B cell (primary cell): Measurements from ENCODE around the gene BICRAL. TPM values are rescaled to one million over a fixed set of nuclear protein-coding genes. Genes with fewer than 3 reads are reported as not detected.

Experiments
- ATAC-seq: fragments of 200-7000 bp; cut with Tn5 transposase; one replicate; pipeline ENCODE4 v1.10.0; 2021; ENCODE audit warnings: low read depth, mild to moderate bottlenecking, moderate number of reproducible peaks, moderate library complexity
- CTCF ChIA-PET: fragments of 350-600 bp; sonication (Branson Sonifier 250); formaldehyde crosslinking; loops from one replicate; lab custom pipeline; 2021; ENCODE audit warnings: antibody characterized with exemption, inconsistent platforms; lab: Charles Lee
- POLR2A ChIA-PET: fragments of 350-600 bp; sonication (Branson Sonifier 250); formaldehyde crosslinking; loops from one replicate; lab custom pipeline; 2021; ENCODE audit warnings: antibody characterized with exemption; lab: Charles Lee
- DNase-seq: peaks from one replicate; pipeline ENCODE4 v3.0.0; 2013
- H2AFZ ChIP-seq: 2 replicates; pipeline ENCODE4 v1.6.1; 2012; ENCODE audit warnings: mild to moderate bottlenecking, low read depth, low read length; ENCODE audit not compliant: insufficient read depth, poor library complexity, severe bottlenecking
- H3K27ac ChIP-seq, 2 donors: 1 replicate in 1 of 2; 2 replicates in 1 of 2; pipeline ENCODE4 v1.5.1; 2012 to 2013; ENCODE audit warnings: low read length in 2 of 2, mild to moderate bottlenecking in 2 of 2, moderate library complexity in 1 of 2
- H3K27me3 ChIP-seq, 4 experiments: fragments of 200-600 bp in 1 of 4; sonication (generic) in 1 of 4; replicated peaks in 1 of 4; 1 replicate in 2 of 4; 2 replicates in 2 of 4; pipeline versions ENCODE4 v1.6.1 to v1.7.0; 2013 to 2016; ENCODE audit warnings: low read length in 3 of 4, mild to moderate bottlenecking in 2 of 4, mixed read lengths in 1 of 4, moderate library complexity in 1 of 4; ENCODE audit not compliant: insufficient read depth in 4 of 4, control insufficient read depth in 3 of 4; ENCODE audit errors: control extremely low read depth in 1 of 4
- H3K36me3 ChIP-seq, 2 experiments: replicated peaks in 1 of 2; 1 replicate in 1 of 2; 2 replicates in 1 of 2; pipeline versions ENCODE4 v1.6.1 to v1.7.1; 2013; ENCODE audit warnings: low read length in 1 of 2; ENCODE audit not compliant: insufficient read depth in 2 of 2, control insufficient read depth in 1 of 2; ENCODE audit errors: control extremely low read depth in 1 of 2, extremely low read depth in 1 of 2
- H3K4me1 ChIP-seq, 2 donors: fragments of 200-600 bp in 1 of 2; sonication (generic) in 1 of 2; 1 replicate in 1 of 2; 2 replicates in 1 of 2; pipeline versions ENCODE4 v1.5.1 to v1.6.1; 2013 to 2017; ENCODE audit warnings: low read length in 2 of 2; ENCODE audit not compliant: control insufficient read depth in 2 of 2, insufficient read depth in 2 of 2
- H3K4me2 ChIP-seq: replicated peaks from 2 replicates; pipeline ENCODE3; 2012; ENCODE audit warnings: mild to moderate bottlenecking, low read depth, low read length; ENCODE audit not compliant: poor library complexity, severe bottlenecking
- H3K4me3 ChIP-seq, 5 experiments: fragments of 200-600 bp in 1 of 5; sonication (generic) in 1 of 5; 1 replicate in 3 of 5; 2 replicates in 2 of 5; pipeline versions ENCODE4 v1.5.1 to v1.7.0; 2011 to 2016; ENCODE audit warnings: low read length in 4 of 5, mild to moderate bottlenecking in 4 of 5, low read depth in 2 of 5, control low read depth in 1 of 5, moderate library complexity in 1 of 5; ENCODE audit not compliant: insufficient read depth in 1 of 5; ENCODE audit errors: control extremely low read depth in 1 of 5, extremely low read depth in 1 of 5
- H3K79me2 ChIP-seq: fragments of 200-600 bp; sonication (generic); one replicate; pipeline ENCODE4 v1.6.0; 2016; ENCODE audit warnings: low read length; ENCODE audit not compliant: control insufficient read depth, insufficient read depth
- H3K9ac ChIP-seq: fragments of 200-600 bp; sonication (generic); 2 replicates; pipeline ENCODE4 v1.6.1; 2017; ENCODE audit warnings: mild to moderate bottlenecking, low read length, moderate library complexity
- H3K9me3 ChIP-seq, 3 donors: one replicate each; pipeline versions ENCODE4 v1.6.1 to v1.7.1; 2013; ENCODE audit warnings: low read length in 2 of 3; ENCODE audit not compliant: control insufficient read depth in 2 of 3, insufficient read depth in 1 of 3; ENCODE audit errors: control extremely low read depth in 1 of 3
- H4K20me1 ChIP-seq: 2 replicates; pipeline ENCODE4 v1.6.0; 2012; ENCODE audit warnings: mild to moderate bottlenecking, low read length; ENCODE audit not compliant: insufficient read depth, control insufficient read depth, poor library complexity, severe bottlenecking
- H3K27ac Mint-ChIP-seq: one replicate; pipeline ENCODE4 v1.8.0; 2021; ENCODE audit warnings: mixed read lengths
- H3K27me3 Mint-ChIP-seq: one replicate; pipeline ENCODE4 v1.8.0; 2021; ENCODE audit warnings: mixed read lengths
- H3K4me1 Mint-ChIP-seq: one replicate; pipeline ENCODE4 v1.8.0; 2021; ENCODE audit warnings: mixed read lengths
- H3K4me3 Mint-ChIP-seq: one replicate; pipeline ENCODE4 v1.8.0; 2021; ENCODE audit warnings: mixed read lengths
- H3K9me3 Mint-ChIP-seq: one replicate; pipeline ENCODE4 v1.8.0; 2022; ENCODE audit warnings: mixed read lengths; ENCODE audit not compliant: insufficient read depth
- EZH2 ChIP-seq: IDR thresholded peaks from 2 replicates; pipeline ENCODE4 v1.6.1; 2012; ENCODE audit warnings: borderline replicate concordance, low read depth, mild to moderate bottlenecking, moderate library complexity, low read length; ENCODE audit not compliant: insufficient read depth, poor library complexity, severe bottlenecking
- WGBS: methylation state at CpG from one replicate; pipeline ENCODE4 v1.1.5; 2013; ENCODE audit warnings: missing lambda C conversion rate; ENCODE audit not compliant: insufficient coverage; 5-methylcytosine and 5-hydroxymethylcytosine counted together
- intact Hi-C: fragments of 100-400 bp; cut with micrococcal nuclease; formaldehyde crosslinking; loops from one replicate; pipeline ENCODE4 v1.10.0; 2022
- polyA plus RNA-seq: library from polyadenylated mRNA; depleted of rRNA; stranded (reverse); fragments of >200 nt; gene quantifications from 2 replicates; pipeline ENCODE4 v1.2.3, GENCODE V29; 2012
- total RNA-seq, 2 donors: library from RNA; stranded (reverse); fragments of 120-200 nt in 1 of 2; gene quantifications; 1 replicate in 1 of 2; 2 replicates in 1 of 2; pipeline versions ENCODE4 v1.2.3 to v1.2.4, GENCODE V29; 2013 to 2022
- TF ChIP-seq, protein P1 (sequence below): fragments of 200-600 bp; IDR thresholded peaks from one replicate; pipeline ENCODE4 v1.8.0; 2022; ENCODE audit warnings: antibody characterized with exemption, mild to moderate bottlenecking

The BICRAL gene
- total and polyA plus RNA-seq, 2 donors (not counting 1 experiment from before 2014, with no cell fraction given), result 17.5 to 34.1 TPM

GRCh38 chr6:42896178-42896719, 114.4 kb downstream of the BICRAL start:
- DNase-seq (no peak), ATAC-seq (no peak)
- no peaks in the 10 kb centered on the region for H3K36me3 ChIP-seq
- H3K79me2 ChIP-seq, result no peaks in the 10 kb centered on the region
- Mint-ChIP-seq H3K27ac (no peak overlapping the region), H3K27me3 (no peaks in the 10 kb centered on the region), H3K4me1 (peaks cover 23% of the 10 kb centered on the region), H3K9me3 (no peaks in the 10 kb centered on the region), H3K4me3 (no peak overlapping the region)
- no peak overlapping the region for H3K4me2 ChIP-seq
- TF ChIP-seq, protein P1, sequence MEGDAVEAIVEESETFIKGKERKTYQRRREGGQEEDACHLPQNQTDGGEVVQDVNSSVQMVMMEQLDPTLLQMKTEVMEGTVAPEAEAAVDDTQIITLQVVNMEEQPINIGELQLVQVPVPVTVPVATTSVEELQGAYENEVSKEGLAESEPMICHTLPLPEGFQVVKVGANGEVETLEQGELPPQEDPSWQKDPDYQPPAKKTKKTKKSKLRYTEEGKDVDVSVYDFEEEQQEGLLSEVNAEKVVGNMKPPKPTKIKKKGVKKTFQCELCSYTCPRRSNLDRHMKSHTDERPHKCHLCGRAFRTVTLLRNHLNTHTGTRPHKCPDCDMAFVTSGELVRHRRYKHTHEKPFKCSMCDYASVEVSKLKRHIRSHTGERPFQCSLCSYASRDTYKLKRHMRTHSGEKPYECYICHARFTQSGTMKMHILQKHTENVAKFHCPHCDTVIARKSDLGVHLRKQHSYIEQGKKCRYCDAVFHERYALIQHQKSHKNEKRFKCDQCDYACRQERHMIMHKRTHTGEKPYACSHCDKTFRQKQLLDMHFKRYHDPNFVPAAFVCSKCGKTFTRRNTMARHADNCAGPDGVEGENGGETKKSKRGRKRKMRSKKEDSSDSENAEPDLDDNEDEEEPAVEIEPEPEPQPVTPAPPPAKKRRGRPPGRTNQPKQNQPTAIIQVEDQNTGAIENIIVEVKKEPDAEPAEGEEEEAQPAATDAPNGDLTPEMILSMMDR, result no peak
- no peak for TF ChIP-seq EZH2
- CTCF ChIA-PET, result interaction anchor here (1.2 to 2.8 kb wide), 6 partner anchors 17 to 385 kb away, joined by 3 to 11 read pairs (median 4); partner anchors contain the start of gene RPL7L1
- H4K20me1 ChIP-seq, result no peaks in the 10 kb centered on the region
- H3K4me1 ChIP-seq, result peaks cover 17 to 24% of the 10 kb centered on the region in 2 donors
- H3K4me3 ChIP-seq, result no peak overlapping the region
- intact Hi-C loops, result no loop called here
- H3K9ac ChIP-seq, result no peak overlapping the region
- 80% methylated on average over 2 of the region's 10 CpGs for WGBS
- H3K27me3 ChIP-seq, result no peaks in the 10 kb centered on the region
- no peak overlapping the region for H3K27ac ChIP-seq
- POLR2A ChIA-PET, result interaction anchor here (0.5 to 0.6 kb wide), 2 partner anchors 43 to 49 kb away, joined by 3 to 4 read pairs; no protein-coding TSS in a partner anchor
- H2AFZ ChIP-seq, result no peak overlapping the region
- H3K9me3 ChIP-seq, result no peaks in the 10 kb centered on the region

- Histone ChIP-seq H3K9ac (no peak overlapping the region), H3K79me2 (no peaks in the 10 kb centered on the region), H3K9me3 (no peaks in the 10 kb centered on the region), H3K27ac (no peak overlapping the region), H3K27me3 (no peaks in the 10 kb centered on the region), H2AFZ (peak overlapping the region; percentile 3), H4K20me1 (no peaks in the 10 kb centered on the region), H3K4me2 (no peak overlapping the region), H3K36me3 (no peaks in the 10 kb centered on the region), H3K4me3 (no peak overlapping the region), H3K4me1 (peaks cover 9 to 13% of the 10 kb centered on the region in 2 donors)
- ChIA-PET POLR2A (no interaction called here), CTCF (interaction anchor here (0.9 to 4.7 kb wide), 6 partner anchors 9 to 245 kb away, joined by 3 to 68 read pairs (median 6); partner anchors contain the start of gene RPL7L1)
- intact Hi-C loops, result loop anchor here (1.0 kb wide), 4 partner anchors 9 to 238 kb away; partner anchors contain the start of gene RPL7L1
- peak; percentile 83 for DNase-seq
- Mint-ChIP-seq H3K4me1 (peaks cover 17% of the 10 kb centered on the region), H3K27me3 (no peaks in the 10 kb centered on the region), H3K4me3 (no peak overlapping the region), H3K9me3 (no peaks in the 10 kb centered on the region), H3K27ac (no peak overlapping the region)
- no peak for ATAC-seq
- TF ChIP-seq, protein P1, result peak; percentile 90
- TF ChIP-seq EZH2, result no peak
- 1% methylated on average over 9 of the region's 10 CpGs for WGBS
These were observed 117.1 kb downstream of the BICRAL start for GRCh38 chr6:42898891-42899361.
